ENCODE measurements around the gene RNF150.

GRCh38 chr4:141046255-141046654 lies 87.0 kb downstream of the RNF150 start:
- no peak for TF ChIP-seq SIN3A (IDR thresholded peaks at IDR 0.05; ENCODE audit: borderline replicate concordance, insufficient read depth, low read length)
- no peak for TF ChIP-seq POLR2AphosphoS5 (IDR thresholded peaks at IDR 0.05; ENCODE audit: low read depth, low read length)
- TF ChIP-seq TAF1 (IDR thresholded peaks at IDR 0.05; ENCODE audit: borderline replicate concordance, insufficient read depth, low read length), result no peak
- no peak for TF ChIP-seq REST (IDR thresholded peaks at IDR 0.05; ENCODE audit: insufficient read depth in 1 of 2, low read depth in 2 of 2, low read length in 2 of 2)
- TF ChIP-seq FOXP2 (optimal IDR thresholded peaks at IDR 0.05; ENCODE audit: borderline replicate concordance, extremely low read depth, extremely low read length, insufficient read depth), result no peak
